IPS-20b (cell line): ENCODE data around the gene CTF1.
A peak's percentile ranks its signal among the peaks of the same experiment; 100 is the strongest.
"Not testable (repeated sequence)": the region's sequence is repeated elsewhere in the genome, so short reads cannot be mapped to it uniquely, and the experiment has no call there.

Experiments
- H3K27ac ChIP-seq: one replicate; pipeline ENCODE4 v1.5.1; 2013; ENCODE audit warnings: low read length
- H3K27me3 ChIP-seq: 2 replicates; pipeline ENCODE4 v1.6.1; 2013; ENCODE audit warnings: mild to moderate bottlenecking, low read length, inconsistent platforms; ENCODE audit not compliant: insufficient read depth
- H3K36me3 ChIP-seq: 2 replicates; pipeline ENCODE4 v1.6.1; 2013; ENCODE audit warnings: low read depth, mild to moderate bottlenecking, inconsistent platforms, low read length, moderate library complexity; ENCODE audit not compliant: insufficient read depth
- H3K4me1 ChIP-seq: 2 replicates; pipeline ENCODE4 v1.6.1; 2013; ENCODE audit warnings: mild to moderate bottlenecking, control low read depth, inconsistent platforms, low read length, moderate library complexity; ENCODE audit not compliant: insufficient read depth
- H3K4me3 ChIP-seq: 2 replicates; pipeline ENCODE4 v1.5.1; 2013; ENCODE audit warnings: mild to moderate bottlenecking, low read length, inconsistent platforms
- H3K9ac ChIP-seq: 2 replicates; pipeline ENCODE4 v1.6.1; 2013; ENCODE audit warnings: low read depth, mild to moderate bottlenecking, inconsistent platforms, low read length, moderate library complexity
- H3K9me3 ChIP-seq: 2 replicates; pipeline ENCODE4 v1.6.1; 2013; ENCODE audit warnings: mild to moderate bottlenecking, low read depth, low read length, inconsistent platforms; ENCODE audit not compliant: insufficient read depth

Gene CTF1

GRCh38 chr16:30896261-30896888 is at the start of gene CTF1:
Gene CTF1, plus strand, starts transcription at chr16:30896614. Its CDS starts 30 bp downstream, at chr16:30896644.
- peak within 1 kb of the TSS; percentile 82 for H3K27ac ChIP-seq
- H3K9me3 ChIP-seq, result no peaks in the 10 kb centered on the region
- peak within 1 kb of the TSS; percentile 81; the same call in 1 of the 2 replicates for H3K9ac ChIP-seq
- peaks cover 26% of the 10 kb centered on the region for H3K27me3 ChIP-seq
- H3K4me3 ChIP-seq, result peak within 1 kb of the TSS; percentile 82
- H3K4me1 ChIP-seq, result peaks cover 6% of the 10 kb centered on the region
- no peaks in the 10 kb centered on the region for H3K36me3 ChIP-seq

GRCh38 chr16:30846649-30847402 is 49.6 kb upstream of the CTF1 start:
- Histone ChIP-seq H3K4me1 (no peaks in the 10 kb centered on the region), H3K9ac (no peak overlapping the region), H3K27ac (no peak overlapping the region), H3K36me3 (no peaks in the 10 kb centered on the region), H3K27me3 (no peaks in the 10 kb centered on the region), H3K9me3 (no peaks in the 10 kb centered on the region), H3K4me3 (no peak overlapping the region)

- Histone ChIP-seq H3K4me1 (no peaks in the 10 kb centered on the region), H3K27me3 (no peaks in the 10 kb centered on the region), H3K27ac (no peak overlapping the region)
Observed at GRCh38 chr16:30850246-30850645, 46.2 kb upstream of the CTF1 start.

GRCh38 chr16:30853758-30854157 is 42.7 kb upstream of the CTF1 start:
- Histone ChIP-seq H3K9ac (no peak overlapping the region), H3K36me3 (no peaks in the 10 kb centered on the region), H3K9me3 (no peaks in the 10 kb centered on the region)

More at GRCh38 chr16:30850246-30850645, 46.2 kb upstream of the CTF1 start:
- H3K9ac ChIP-seq, result no peak overlapping the region
- no peaks in the 10 kb centered on the region for H3K9me3 ChIP-seq
- H3K36me3 ChIP-seq, result no peaks in the 10 kb centered on the region
- no peak overlapping the region for H3K4me3 ChIP-seq

GRCh38 chr16:30858111-30858495 is 38.3 kb upstream of the CTF1 start:
- Histone ChIP-seq H3K27me3 (peaks cover 34% of the 10 kb centered on the region), H3K9ac (no peak overlapping the region), H3K27ac (no peak overlapping the region), H3K4me3 (no peak overlapping the region), H3K4me1 (no peaks in the 10 kb centered on the region), H3K9me3 (no peaks in the 10 kb centered on the region), H3K36me3 (no peaks in the 10 kb centered on the region)

More at GRCh38 chr16:30853758-30854157, 42.7 kb upstream of the CTF1 start:
- peaks cover 15% of the 10 kb centered on the region for H3K27me3 ChIP-seq
- no peak overlapping the region for H3K27ac ChIP-seq
- no peak overlapping the region for H3K4me3 ChIP-seq
- H3K4me1 ChIP-seq, result no peaks in the 10 kb centered on the region

- Histone ChIP-seq H3K9me3 (no peaks in the 10 kb centered on the region), H3K27me3 (peaks cover 34% of the 10 kb centered on the region), H3K4me1 (no peaks in the 10 kb centered on the region), H3K27ac (no peak overlapping the region), H3K9ac (no peak overlapping the region), H3K4me3 (no peak overlapping the region), H3K36me3 (no peaks in the 10 kb centered on the region)
Observed at GRCh38 chr16:30858829-30859423, 37.5 kb upstream of the CTF1 start.

GRCh38 chr16:30860729-30861128 is 35.7 kb upstream of the CTF1 start:
- not testable (repeated sequence) for H3K9ac ChIP-seq, H3K27ac ChIP-seq, H3K4me1 ChIP-seq, H3K36me3 ChIP-seq, H3K9me3 ChIP-seq, H3K4me3 ChIP-seq
- peaks cover 34% of the 10 kb centered on the region for H3K27me3 ChIP-seq

GRCh38 chr16:30863178-30863577 is 33.2 kb upstream of the CTF1 start:
- H3K9me3 ChIP-seq, H3K4me3 ChIP-seq, H3K36me3 ChIP-seq, H3K27ac ChIP-seq, H3K9ac ChIP-seq, H3K4me1 ChIP-seq: not testable (repeated sequence)
- peaks cover 25% of the 10 kb centered on the region for H3K27me3 ChIP-seq

GRCh38 chr16:30866031-30866430 is 30.4 kb upstream of the CTF1 start:
- H3K4me3 ChIP-seq, result no peak overlapping the region
- no peak overlapping the region for H3K27ac ChIP-seq
- no peak overlapping the region for H3K9ac ChIP-seq

GRCh38 chr16:30867747-30868146 is 28.7 kb upstream of the CTF1 start:
- Histone ChIP-seq H3K4me1 (no peaks in the 10 kb centered on the region), H3K27ac (no peak overlapping the region)

More at GRCh38 chr16:30866031-30866430, 30.4 kb upstream of the CTF1 start:
- Histone ChIP-seq H3K36me3 (no peaks in the 10 kb centered on the region), H3K4me1 (no peaks in the 10 kb centered on the region), H3K27me3 (peaks cover 5% of the 10 kb centered on the region), H3K9me3 (no peaks in the 10 kb centered on the region)

GRCh38 chr16:30870904-30871303 is 25.5 kb upstream of the CTF1 start:
- Histone ChIP-seq H3K9me3 (no peaks in the 10 kb centered on the region), H3K27ac (no peak overlapping the region), H3K27me3 (peaks cover 44% of the 10 kb centered on the region), H3K4me3 (no peak overlapping the region), H3K9ac (no peak overlapping the region), H3K4me1 (no peaks in the 10 kb centered on the region), H3K36me3 (no peaks in the 10 kb centered on the region)

More at GRCh38 chr16:30867747-30868146, 28.7 kb upstream of the CTF1 start:
- no peak overlapping the region for H3K4me3 ChIP-seq
- peaks cover 22% of the 10 kb centered on the region for H3K27me3 ChIP-seq
- H3K9me3 ChIP-seq, result no peaks in the 10 kb centered on the region
- H3K36me3 ChIP-seq, result no peaks in the 10 kb centered on the region
- no peak overlapping the region for H3K9ac ChIP-seq
